Bronchial epithelial cell (primary cell): Measurements from ENCODE around the gene PRDM11. TPM values are rescaled to one million over a fixed set of nuclear protein-coding genes. Genes with fewer than 3 reads are reported as not detected.

Experiments
- DNase-seq: peaks from one replicate; pipeline ENCODE4 v3.0.0-alpha.2; 2010; ENCODE audit warnings: low read depth
- FAIRE-seq: peaks from 2 replicates; lab custom pipeline; 2011; peaks lifted over from hg19 to GRCh38; lab: Jason Lieb, UNC
- H3K27me3 ChIP-seq: 2 replicates; pipeline ENCODE4 v1.5.1; 2011; ENCODE audit warnings: low read length; ENCODE audit not compliant: control insufficient read depth, insufficient read depth
- H3K36me3 ChIP-seq: 2 replicates; pipeline ENCODE4 v1.5.1; 2011; ENCODE audit warnings: low read length; ENCODE audit not compliant: control insufficient read depth, insufficient read depth
- H3K4me3 ChIP-seq: 2 replicates; pipeline ENCODE4 v1.5.1; 2011; ENCODE audit warnings: mild to moderate bottlenecking, low read depth, low read length, control low read depth
- CTCF ChIP-seq: IDR thresholded peaks from 2 replicates; pipeline ENCODE4 v1.5.1; 2011; ENCODE audit warnings: mild to moderate bottlenecking, moderate library complexity, low read length, control low read depth, inconsistent platforms; ENCODE audit not compliant: insufficient read depth, severe bottlenecking
- total RNA-seq: library from RNA; depleted of rRNA; stranded (reverse); fragments of >200 nt; gene quantifications from 2 replicates; pipeline ENCODE4 v1.2.1, GENCODE V29; 2014

PRDM11 gene
- total RNA-seq, 1 donor from 2014 or later, result 4.7 TPM

- no peaks in the 10 kb centered on the region for H3K36me3 ChIP-seq
- FAIRE-seq, result peak; percentile 62
- no peaks in the 10 kb centered on the region for H3K27me3 ChIP-seq
- no peak for DNase-seq
- no peak overlapping the region for H3K4me3 ChIP-seq
- TF ChIP-seq CTCF, result no peak
Observed at GRCh38 chr11:45157247-45158209, 11.1 kb downstream of the PRDM11 start.

GRCh38 chr11:45158210-45158731 is 11.8 kb downstream of the PRDM11 start:
- no peaks in the 10 kb centered on the region for H3K36me3 ChIP-seq
- H3K27me3 ChIP-seq, result no peaks in the 10 kb centered on the region
- DNase-seq, result peak; percentile 53
- TF ChIP-seq CTCF, result no peak
- H3K4me3 ChIP-seq, result no peak overlapping the region
- FAIRE-seq, result peak; percentile 58

- no peak for FAIRE-seq
- DNase-seq, result no peak
- Histone ChIP-seq H3K27me3 (no peaks in the 10 kb centered on the region), H3K4me3 (no peak overlapping the region), H3K36me3 (no peaks in the 10 kb centered on the region)
- no peak for TF ChIP-seq CTCF
Observed at GRCh38 chr11:45158891-45159605, 12.6 kb downstream of the PRDM11 start.

- no peak for FAIRE-seq
- DNase-seq, result no peak
Observed at GRCh38 chr11:45159781-45160365, 13.4 kb downstream of the PRDM11 start.

More at GRCh38 chr11:45159781-45160365, 13.4 kb downstream of the PRDM11 start:
- TF ChIP-seq CTCF, result no peak
- H3K27me3 ChIP-seq, result no peaks in the 10 kb centered on the region
- no peak overlapping the region for H3K4me3 ChIP-seq
- H3K36me3 ChIP-seq, result no peaks in the 10 kb centered on the region
